ENCODE data around the gene TMEM187.

The TMEM187 gene

DNA sequence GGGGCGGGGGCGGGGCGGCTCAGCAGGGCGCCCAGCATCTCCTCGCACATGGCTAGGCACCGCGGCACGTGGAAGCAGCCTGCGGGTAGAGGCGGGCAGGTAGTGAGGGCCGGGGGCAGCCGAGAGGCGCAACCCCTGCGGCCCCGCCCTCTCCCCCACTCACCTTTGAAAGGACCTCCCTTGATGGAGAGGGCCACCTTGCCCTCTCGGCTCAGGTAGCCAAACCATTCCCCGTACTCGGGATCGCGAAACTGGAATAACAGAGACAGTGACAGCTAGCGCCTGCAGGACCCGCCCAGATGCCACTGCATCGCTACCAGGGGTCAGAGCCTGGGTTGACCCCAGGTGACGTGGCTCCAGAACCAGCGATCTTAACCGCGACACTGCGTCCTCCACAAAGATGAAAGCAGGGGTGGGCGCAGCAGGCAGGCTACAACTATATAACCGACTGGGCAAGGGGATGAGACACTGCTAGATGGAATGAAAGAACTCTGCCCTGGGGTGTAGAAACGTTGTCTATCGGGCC lies 37.2 kb upstream of the TMEM187 start:
- DNase-seq: no peak

DNA sequence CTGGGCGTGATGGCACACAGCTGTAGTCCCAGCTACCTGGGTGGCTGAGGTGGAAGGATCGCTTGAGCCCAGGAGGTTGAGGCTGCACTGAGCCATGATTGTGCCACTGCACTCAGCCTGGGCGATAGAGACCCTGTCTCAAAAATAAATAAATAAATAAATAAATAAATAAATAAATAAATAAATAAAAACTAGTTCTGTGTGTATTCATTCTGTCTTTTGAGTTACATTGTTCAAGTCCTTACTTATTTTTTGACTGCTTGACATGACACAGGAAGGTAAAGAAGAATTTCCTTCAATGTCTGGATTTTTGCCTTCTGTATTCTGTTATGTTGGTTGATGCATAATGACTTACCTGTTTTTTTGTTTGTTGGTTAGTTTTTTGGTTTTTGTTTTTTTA lies 35.5 kb upstream of the TMEM187 start:
- no peak for DNase-seq

DNA sequence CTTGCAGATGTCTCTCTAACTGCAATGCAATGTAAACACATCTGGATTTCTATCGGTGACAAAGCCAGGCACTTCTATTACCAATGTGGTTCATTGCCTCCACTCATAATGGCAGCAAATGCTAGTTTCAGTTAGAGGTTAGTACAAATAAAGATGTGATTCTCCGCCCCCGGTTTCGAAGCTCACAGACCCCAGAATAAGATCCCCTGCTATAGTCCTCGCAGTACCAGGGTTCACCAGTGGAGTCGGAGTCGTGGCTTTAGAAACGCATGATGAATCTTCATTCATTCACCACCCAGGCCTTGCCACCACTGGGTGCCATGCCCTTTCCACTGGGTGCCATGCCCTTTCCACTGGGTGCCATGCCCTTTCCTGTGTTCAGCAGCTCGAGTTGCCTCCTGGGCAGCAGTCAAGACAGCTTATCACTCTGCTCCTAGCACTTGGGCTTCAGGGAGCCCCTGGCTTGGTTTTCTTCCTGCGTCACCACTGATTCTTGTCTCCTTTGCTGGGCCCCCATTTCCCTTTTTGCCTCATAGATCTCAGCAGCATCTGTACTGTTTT lies 34.2 kb upstream of the TMEM187 start:
- DNase-seq: no peak

DNA sequence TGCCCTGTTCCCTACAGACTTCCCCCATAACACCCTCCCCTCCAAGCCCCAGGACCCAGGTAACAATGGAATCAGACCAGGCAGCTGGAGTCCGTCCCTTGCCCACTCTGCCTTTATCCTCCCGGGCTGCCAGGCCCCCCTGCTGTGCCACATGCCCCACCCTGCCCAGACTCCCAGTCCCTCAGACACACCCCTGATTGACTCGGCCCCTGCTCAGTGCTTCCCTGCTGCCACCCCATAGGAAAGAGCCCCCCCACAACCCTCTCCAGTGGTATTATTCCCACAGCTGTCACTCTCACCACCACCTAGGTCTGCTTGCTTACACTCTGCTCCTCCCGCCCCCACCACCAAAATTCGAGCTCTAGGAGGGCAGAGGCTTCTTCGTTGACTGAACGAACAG lies 33.0 kb upstream of the TMEM187 start:
- DNase-seq: no peak

DNA sequence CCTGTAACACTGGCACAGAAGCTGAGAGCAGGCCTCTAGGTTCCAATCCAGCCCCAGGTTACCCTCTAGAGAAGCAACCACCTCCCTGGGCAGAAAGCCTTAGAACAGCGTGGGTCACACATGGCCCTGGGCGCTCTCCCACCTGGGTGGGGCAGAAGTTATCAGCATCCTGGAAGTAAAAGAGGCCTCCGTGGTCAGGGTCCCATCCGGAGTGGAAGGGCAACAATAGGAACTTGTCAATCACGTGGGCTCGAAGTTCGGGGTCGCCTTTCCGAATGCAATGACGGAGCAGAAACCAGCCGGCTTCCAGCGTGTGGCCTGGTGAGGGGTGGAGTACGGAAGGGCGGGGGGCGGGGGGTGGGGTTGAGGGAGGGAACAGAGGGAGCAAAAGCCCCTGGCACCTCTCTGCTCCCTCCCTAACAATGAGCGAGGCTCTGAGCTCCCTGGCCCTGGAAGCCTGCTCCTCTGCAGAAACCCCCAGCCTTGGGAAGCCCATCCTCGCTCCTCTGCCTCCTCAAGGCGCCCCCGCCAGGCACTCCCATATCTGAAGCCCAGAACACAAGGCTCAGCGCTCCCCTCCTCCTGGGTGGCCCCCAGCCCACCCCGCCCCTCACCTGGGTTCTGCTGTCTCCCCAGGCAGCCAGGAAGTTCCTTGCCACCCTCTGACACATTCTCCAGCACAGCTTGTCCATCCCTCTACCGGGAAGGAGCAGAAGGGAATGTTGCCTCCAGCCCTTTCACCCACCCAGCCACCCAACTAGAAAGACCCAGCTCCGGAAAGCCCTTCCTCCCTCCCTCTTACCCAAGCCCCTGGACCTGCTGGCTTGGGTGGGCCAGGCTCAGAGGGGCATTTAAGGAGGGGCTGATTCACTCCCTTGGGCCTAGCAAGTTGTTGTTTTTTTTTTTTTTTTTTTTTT lies 31.0 kb upstream of the TMEM187 start:
- DNase-seq: no peak

DNA sequence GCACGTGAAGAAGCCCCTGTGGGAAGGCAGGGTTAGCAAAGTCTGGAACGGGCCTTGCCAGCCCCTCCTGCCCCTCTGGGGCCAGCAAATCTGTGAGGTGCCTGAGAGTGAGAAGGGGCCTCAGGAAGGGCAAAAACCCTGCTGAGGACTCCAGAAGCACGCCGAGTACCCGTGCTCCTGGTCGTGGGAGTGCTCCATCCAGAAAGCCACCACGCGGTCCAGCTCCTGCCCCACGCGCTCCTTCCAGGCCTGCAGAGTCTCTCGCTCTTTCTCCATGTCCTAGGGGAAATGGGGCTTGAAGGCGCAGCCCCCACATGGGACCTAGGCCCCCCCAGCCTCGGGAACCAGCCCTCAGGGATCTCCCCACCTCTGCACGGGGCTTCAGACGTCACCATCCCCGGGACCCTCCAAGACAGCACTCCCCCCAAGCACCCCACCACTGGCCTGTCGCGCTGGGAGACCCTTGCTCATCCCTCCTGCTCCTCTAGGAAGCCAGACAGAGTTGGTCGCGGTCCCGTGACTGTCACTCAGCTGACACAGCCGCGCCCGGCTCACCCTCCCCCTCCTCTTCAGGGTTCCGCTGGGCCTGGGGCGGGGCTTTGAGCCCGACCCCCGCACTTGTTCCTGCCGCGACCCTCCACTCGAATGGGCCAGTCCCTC lies 28.3 kb upstream of the TMEM187 start, which contains the start of gene RENBP:
Gene RENBP, minus strand, starts transcription at position 504 of the 660 bp plus-strand sequence. Its CDS starts 33 bp downstream, at position 471.
- peak; percentile 66 for DNase-seq

DNA sequence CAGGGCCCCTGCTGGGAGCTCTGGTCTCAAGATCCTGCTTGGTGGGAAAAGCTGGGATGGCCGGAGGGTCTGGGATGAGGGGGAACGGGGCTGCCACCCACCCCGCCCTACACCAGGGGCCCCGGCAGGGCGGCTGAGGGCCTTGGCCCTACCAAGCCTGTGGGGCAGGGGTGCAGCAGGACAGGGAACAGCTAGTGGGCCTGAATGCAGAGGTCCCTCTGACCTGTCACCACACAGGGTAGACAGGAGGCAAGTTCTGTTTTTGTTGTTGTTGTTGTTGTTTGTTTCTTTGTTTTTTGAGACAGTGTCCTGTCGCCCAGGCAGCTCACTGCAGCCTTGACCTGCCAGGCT lies 27.8 kb upstream of the TMEM187 start:
- DNase-seq: no peak

DNA sequence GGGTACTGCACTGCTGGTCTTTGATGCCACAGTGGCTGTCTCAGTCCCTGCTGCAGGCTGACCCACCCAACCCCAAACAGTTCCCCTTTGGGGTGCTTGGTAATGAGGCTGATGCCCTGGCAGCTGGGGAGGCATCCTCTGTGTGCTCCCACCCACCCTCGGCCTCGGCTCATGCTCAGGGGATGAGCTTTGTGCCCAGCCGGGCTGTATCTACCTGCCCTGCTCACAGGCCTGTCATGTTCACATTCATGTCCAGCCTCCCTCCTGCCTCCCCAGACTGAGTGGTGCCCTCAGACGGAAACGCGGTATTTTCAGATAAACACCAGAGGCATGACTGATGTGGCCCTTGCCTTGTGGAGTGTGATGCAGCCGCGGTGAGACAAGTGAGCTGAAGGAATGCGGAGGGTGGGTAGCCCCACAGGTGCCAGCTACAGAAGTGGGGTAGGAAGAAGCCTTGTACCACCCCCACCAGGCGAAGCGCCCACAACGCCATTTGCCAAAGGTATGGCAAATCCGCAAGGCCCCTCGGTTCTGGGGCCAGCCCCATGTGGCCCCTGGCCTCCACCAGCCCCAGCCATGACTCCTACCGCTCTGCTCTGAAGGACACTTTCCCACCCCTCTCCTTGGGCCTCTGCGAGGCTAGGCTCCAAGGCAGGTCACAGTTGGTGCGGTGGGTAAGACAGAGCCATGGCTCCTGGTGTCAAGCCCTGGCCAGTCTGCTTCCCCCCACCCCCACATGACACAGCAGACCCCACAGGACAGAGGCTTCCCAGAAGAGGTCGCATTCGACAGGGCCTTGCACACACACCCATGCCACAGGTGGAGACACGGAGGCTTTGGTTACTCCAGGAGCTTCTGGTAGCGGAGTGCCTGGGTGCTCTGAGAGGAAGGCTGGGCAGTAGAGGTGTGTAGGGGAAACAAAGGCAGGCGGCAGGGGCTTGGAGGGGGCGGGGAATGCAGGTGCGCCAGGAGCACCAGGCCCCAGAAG lies 26.3 kb upstream of the TMEM187 start:
- DNase-seq: no peak

DNA sequence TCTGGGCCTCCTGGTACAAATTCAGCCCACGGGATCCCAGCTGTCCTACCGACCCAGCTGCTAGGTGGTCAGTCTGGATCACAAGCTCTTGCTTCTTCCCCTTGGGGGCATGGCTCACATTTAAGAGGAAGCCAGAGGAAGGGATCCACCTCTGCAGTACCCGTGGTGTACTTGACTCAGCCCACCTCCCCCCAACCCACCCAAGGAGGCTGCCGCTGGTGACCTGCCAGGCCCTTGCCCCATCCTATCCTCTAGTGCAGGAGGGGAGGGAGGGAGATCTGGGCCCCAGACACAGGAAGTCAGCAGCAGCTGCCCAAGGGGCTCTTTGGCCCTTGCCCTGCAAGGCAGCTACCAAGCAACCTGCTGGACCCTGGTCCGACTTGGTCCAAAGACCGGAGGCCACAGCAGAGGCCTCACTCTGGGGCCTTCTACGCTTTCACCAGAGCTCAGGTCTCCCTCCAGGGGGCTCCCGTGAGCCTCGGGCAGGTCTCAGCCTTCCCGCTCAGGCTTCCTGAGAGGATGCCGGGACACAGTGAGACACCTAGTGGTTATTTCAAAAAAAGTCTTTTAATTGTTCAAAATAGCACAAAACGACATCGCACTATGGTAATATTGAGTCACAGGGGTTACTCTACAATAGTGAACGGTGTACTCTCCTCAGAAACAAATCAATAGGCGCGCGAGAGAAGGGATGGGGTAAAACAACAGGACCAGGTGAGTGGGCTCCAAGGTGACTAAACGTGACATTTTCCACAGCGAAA lies 25.4 kb upstream of the TMEM187 start:
- DNase-seq: peak; percentile 85

DNA sequence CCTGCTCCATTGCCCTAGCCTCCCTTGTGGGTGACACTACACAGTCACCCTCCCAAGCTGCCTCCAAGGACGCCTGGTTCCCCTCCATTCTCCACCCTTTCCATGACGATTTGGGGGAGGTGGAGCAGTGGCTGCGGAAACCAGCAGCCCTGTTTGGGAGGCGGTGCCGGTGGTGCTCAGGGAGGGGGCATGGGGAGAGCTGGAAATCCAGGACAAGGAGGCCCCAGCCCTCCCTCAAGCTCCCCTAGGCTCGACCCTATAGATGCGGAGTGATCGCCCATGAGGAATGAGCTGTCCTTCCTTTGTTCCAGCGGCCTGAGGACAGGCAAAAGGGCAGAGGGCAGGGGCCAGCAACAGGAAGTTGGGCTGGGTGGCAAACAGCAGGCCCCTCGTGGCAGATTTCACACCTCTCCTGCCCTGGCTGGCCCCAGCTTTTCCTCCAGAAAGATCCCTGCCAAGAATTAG lies 24.5 kb upstream of the TMEM187 start:
- no peak for DNase-seq

DNA sequence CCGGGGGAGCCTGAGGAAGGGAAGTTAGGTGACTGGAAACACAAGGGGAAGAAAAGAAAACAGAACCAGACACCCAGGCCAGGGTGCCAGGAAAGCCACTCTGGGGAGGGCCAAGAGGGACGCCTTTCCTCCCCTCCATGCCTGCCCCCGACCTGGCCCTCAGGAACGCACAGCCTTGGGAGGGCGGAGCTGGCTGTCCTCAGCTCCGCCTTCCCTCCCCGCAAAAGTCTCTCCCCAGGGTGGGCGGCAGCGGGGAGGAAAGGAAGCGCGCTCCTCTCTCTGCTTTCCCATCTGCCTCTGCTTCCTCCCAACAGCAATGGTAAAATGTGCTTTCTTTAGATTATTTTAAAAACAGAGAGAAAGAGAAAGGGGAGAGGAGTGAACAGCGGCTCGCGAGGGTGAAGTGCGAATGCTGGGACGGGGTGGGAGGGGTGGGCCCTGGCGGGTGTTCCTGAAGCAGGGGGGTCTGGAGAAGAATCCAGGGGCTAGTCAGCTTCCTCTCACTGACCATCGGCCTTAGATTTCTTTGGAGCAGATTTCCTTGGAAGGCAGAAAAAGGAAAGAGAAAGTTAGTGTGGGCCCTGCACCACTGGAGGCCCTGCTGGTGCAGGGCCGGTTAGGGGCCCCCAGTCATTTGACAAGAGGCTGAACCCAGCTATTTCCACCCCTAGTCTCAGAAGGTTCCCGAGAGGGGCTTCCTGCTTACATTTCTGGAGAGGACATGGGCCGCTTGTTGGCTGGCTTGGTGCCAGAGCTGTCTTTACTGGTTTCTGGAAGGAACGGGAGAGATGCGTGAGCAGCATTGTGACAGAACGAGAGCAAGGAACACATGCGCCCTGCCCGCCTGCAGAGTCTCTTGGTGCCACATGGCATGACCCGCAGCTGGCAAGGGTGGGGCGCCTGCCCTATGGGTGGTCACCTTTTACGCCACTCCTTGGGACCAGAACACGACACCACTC lies 23.4 kb upstream of the TMEM187 start:
- DNase-seq: no peak

DNA sequence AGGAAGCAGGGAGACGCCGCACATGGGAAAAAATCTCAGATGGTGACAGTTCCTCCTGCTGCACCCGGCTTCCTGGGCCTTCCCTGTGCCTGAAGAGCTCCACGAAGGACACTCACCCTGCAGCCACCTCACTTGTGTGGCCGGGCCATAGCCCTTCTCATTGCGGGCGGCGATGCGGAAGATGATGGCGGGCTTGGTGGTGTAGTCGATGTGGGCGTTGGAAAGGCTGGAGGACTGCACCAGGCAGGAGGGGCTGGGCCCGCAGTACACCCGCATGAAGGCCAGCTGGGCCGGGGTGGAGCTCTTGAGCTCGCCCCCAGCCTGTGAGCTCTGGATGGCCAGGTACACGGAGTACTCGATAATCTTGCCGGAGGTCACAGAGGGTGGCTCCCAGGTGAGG lies 22.4 kb upstream of the TMEM187 start:
- DNase-seq: no peak

DNA sequence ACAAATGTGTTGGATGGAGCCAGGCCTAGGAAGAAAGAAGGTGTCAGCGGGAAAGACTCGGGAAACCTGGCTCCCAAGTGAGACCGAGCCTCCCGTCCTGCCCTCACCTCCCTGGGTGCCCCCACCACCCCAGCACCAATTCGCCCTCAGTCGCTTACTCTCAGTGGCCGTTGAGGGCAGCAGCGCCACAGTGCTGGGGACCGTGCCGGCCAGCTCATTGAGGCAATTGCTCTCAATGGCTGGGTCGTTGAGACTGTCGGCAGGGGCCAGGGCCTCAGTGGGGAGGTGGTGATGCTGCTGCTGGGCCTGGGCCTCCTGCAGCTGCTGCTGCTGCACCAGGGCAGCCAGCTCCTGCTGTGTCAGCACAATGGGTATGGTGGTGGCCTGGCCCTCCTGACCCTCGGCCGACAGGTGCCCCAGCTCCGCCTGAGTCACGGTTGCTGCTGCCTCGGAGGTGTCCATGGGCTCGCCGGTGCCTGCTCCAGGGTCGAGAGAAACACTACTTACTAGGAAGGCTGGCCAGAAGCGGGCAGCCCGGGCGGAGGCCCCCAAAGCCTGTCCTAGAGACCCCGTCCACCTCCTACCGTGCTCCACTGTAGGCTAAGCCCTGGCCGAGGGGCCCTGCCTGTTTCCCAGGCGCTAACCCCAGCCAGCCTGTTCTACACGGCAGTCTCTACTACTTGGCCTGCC lies 20.7 kb upstream of the TMEM187 start:
- DNase-seq: no peak

DNA sequence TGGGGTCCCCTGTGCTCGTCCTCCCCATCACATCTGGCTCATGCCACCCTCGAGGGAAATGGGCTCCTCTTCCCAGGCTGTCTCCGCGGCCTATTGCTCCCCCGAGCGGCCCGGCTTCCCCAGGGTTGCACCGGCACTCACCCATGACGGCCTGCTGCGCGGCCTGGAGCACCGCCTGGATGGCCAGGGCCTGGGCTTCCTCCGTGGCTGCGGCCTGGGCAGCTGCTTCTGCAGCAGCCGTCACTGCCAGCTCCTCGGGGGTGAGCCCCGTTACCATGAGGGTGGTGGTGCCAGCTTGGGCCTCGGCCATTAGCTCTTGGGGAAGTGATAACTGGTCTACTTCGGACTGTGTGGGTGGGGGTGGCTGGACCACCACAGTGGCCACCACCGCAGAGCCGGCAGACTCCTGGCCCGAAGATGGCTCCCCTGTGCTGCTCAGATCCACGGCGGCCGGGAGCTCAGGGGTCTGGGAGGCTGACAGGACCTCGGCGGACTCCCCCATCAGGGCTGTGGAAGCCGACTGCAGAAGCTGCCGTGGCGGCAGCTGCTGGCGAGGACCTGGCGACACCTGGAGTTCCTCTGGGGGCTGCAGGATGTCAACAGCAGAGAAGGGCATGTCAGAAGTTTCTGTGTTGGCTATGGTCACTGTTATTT lies 20.1 kb upstream of the TMEM187 start:
- no peak for DNase-seq

DNA sequence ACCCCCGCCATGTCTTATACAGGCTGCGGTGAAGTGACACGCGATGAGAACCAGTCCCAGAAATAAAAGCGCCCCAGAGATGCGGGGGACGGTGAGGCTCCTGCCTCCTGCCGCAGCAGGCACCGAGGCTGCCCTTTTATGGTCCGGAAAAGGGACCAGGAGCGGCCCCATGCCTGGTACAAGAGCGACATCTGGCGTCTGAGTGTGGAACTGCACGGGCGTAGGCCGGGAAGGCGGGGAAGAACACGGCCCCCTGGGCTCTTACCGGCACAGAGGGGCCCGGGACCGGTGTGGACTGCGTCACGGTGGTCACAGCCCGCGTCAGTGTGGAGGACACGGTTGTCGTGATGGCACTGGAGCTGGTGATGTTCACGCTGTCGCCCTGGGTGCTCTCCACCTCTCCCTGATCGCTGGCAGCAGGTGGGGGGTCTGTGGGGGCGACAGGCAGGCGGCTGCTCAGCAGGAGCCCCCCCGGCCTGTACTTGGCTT lies 19.2 kb upstream of the TMEM187 start:
- peak; percentile 79 for DNase-seq

DNA sequence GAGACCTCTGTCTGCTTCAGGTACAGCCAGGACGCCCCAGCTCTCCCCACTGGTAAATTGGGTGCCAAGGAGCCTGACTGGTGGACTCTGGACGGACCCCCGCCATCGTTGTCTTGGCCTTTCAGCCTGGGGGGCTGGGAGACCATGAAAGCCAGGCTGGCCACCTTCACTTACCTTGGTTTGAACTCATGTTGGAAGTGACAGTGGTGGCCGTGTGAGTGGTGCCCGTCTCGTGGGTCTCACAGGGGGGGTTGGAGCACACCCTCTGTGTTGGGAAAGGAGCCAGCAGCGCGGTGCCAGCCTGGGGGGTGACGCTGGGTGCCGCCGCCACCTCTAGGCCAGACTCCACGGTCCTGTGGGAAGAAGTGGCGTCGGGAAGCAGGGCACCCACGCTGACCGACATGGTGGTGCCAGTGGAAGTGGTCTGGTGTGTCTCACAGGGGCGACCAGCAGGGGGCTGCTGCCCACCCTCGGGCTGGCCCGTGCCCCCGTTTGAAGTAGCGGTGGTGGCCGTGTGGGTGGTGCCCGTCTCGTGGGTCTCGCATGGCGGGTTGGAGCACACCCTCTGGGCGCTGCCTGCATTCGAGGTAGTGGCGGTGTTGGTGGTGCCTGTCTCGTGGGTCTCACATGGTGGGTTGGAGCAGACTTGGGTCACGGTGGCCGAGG lies 18.5 kb upstream of the TMEM187 start:
- no peak for DNase-seq

DNA sequence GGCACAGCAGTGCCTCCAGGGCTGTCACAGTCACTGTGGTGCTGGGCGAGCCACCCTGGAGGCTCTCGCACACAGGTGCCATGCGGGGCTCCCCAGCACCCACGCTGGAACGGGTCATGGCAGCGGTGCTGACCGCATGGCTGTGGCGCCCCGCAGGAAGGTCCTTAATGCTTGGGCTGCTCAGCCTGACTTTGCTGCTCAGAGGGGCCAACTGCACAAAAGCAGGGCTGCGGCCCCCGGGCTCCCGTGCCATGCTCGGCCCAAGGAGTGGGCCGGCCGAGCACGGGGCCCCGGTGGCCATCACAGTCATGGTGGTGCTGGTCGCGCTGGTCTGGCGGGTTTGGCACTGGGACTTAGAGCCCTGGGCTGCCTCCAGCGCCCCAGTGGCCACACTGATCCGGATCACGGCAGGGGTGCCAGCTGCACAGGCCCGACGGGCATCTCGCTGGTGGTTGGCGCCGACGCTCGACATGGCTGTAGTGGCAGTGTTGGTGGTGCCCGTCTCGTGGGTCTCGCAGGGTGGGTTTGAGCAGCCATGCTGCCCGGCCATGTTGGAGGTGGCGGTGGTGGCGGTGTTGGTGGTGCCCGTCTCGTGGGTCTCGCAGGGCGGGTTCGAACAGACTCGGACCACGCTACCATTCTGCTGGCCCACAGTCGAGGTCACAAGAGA lies 17.9 kb upstream of the TMEM187 start:
- DNase-seq: no peak

DNA sequence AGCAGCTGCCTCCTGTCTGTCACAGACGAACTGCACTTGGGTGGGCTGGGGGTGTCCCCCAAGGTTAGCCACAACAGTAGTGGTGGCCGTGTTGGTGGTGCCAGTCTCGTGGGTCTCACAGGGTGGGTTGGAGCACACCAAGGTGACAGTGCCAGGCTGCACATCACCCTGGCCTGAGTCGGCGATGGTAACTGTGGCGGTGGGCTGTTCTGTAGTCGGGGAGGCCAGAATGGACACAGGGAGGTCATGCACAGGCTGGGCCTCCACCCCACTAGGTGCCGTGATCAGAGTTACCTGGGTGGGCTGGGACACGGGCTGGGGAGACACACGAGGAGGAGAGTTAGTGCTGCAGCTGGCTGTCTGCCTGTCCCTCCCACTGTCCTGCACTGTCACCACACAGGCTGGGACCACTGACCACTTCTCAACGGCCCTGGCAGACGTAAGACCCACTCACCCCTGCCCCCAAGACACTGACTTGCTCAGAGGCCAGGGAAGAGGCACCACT lies 17.3 kb upstream of the TMEM187 start:
- DNase-seq: no peak

Data from stimulated activated CD4-positive, alpha-beta T cell treated with anti-CD3 and anti-CD28 coated beads, Interleukin-15, amount 100 ng/mL, for 24 hours (primary cell).